Measurements from ENCODE around the gene FGG. TPM values are rescaled to one million over a fixed set of nuclear protein-coding genes. Genes with fewer than 3 reads are reported as not detected.

FGG gene
- total and polyA plus RNA-seq, 2 donors (not counting 3 experiments of a cell fraction or from before 2014, with no cell fraction given) = not detected

DNA sequence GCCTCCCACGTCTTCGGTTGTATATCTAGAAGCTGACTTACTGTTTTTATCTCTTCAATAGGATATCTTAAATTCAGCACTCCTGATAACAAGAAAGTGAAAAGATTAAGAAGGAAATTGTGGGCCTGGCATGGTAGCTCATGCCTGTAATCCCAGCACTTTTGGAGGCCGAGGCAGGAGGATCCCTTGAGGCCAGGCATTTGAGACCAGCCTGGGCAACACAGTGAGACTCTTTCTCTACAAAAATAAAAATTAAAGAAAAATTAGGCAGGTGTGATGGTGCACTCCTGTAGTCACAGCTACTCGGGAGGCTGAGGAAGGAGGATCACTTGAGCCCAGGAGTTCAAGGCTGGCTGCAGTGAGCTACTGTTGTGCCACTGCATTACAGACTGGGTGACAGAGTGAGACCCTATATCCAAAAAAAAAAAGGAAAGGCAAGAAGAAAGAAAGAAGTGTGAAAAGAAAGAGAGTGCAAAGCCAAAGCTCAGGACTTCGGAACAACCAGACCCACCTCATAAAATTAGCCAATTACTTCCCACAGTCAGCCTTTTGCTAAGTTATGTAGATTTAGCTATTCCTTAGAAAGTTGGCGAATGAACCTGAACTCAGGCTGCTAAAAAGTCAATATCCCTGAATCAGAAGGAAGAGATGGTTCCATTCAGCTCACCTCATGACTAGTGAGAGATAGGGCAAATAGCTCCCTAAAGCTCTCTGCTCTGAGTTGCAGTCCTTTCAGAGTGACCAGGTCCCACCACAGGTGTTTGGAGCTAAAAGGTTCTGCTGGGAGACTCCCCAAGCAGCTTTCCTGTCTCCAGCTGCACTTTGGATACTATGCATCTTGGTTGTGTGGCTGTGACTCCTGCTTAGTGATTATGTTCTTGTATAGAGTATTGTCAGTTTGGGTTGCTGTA, 9.2 kb downstream of the FGG start:
- Histone ChIP-seq H3K9ac (replicated peaks; ENCODE audit: extremely low read depth, insufficient read depth, low read length) (no peak overlapping the region), H3K27ac (ENCODE audit: insufficient read depth, low read depth, low read length) (no peak overlapping the region), H4K20me1 (replicated peaks; ENCODE audit: control insufficient read depth, extremely low read depth, insufficient read depth, low read length) (no peaks in the 10 kb centered on the region), H3K9me3 (replicated peaks; ENCODE audit: control insufficient read depth, insufficient read depth, low read length) (no peaks in the 10 kb centered on the region), H2AFZ (ENCODE audit: low read depth, low read length) (no peak overlapping the region), H3K27me3 (ENCODE audit: control insufficient read depth in 2 of 2, insufficient read depth in 2 of 2, low read length in 2 of 2) (no peaks in the 10 kb centered on the region), H3K9me1 (replicated peaks; ENCODE audit: control insufficient read depth, extremely low read depth, insufficient read depth, low read length) (no peaks in the 10 kb centered on the region), H3K4me1 (ENCODE audit: control insufficient read depth, extremely low read depth, insufficient read depth, low read length) (no peaks in the 10 kb centered on the region), H3K4me2 (ENCODE audit: insufficient read depth, low read length) (no peak overlapping the region), H3K4me3 (replicated peaks in 1 of 3; ENCODE audit: insufficient read depth in 1 of 3, low read depth in 1 of 3, low read length in 3 of 3) (no peak overlapping the region), H3K79me2 (ENCODE audit: control insufficient read depth, insufficient read depth, low read length) (no peaks in the 10 kb centered on the region), H3K36me3 (ENCODE audit: control insufficient read depth in 2 of 2, extremely low read depth in 1 of 2, insufficient read depth in 2 of 2, low read length in 2 of 2) (no peaks in the 10 kb centered on the region)
- no TSS peak for BruUV-seq (replicated peaks)
- ChIA-PET CTCF (interaction anchor here (0.8 to 2.7 kb wide), 6 partner anchors 9 to 84 kb away, joined by 3 to 10 read pairs (median 4); no protein-coding TSS in a partner anchor), POLR2A (no interaction called here)
- intact Hi-C loops (cut with micrococcal nuclease) = no loop called here
- TF ChIP-seq, protein P1, sequence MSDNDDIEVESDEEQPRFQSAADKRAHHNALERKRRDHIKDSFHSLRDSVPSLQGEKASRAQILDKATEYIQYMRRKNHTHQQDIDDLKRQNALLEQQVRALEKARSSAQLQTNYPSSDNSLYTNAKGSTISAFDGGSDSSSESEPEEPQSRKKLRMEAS (IDR thresholded peaks at IDR 0.05; ENCODE audit: insufficient read depth, insufficient read length) = no peak
- dilution Hi-C loops (cut with MboI; ENCODE audit: extremely low pct_ligation_motif_present, low sequenced_read_pairs) = no loop called here
- DNase-seq (ENCODE audit: low read depth, low spot score) (no peak), FAIRE-seq (no peak)

- ChIA-PET CTCF (interaction anchor here (0.9 to 2.7 kb wide), 2 partner anchors 9 to 16 kb away, joined by 3 to 10 read pairs; no protein-coding TSS in a partner anchor), POLR2A (no interaction called here)
- no peak for TF ChIP-seq EZH2 (IDR thresholded peaks at IDR 0.05; ENCODE audit: borderline replicate concordance, low read depth, low read length, severe bottlenecking)
- TF ChIP-seq GATA2 (IDR thresholded peaks at IDR 0.05; ENCODE audit: insufficient read depth, insufficient read length, low read depth, low read length) = no peak
- no peak for TF ChIP-seq FOS (IDR thresholded peaks at IDR 0.05; ENCODE audit: borderline replicate concordance, insufficient read depth, low read length)
- no peak for TF ChIP-seq MYC (IDR thresholded peaks at IDR 0.05; ENCODE audit: low read depth, low read length)
- TF ChIP-seq, protein P1 (IDR thresholded peaks at IDR 0.05; ENCODE audit: insufficient read depth, insufficient read length) = no peak
- no peak for TF ChIP-seq POLR2A (IDR thresholded peaks at IDR 0.05; ENCODE audit: low read depth, low read length)
- no peak for TF ChIP-seq JUN (IDR thresholded peaks at IDR 0.05; ENCODE audit: borderline replicate concordance, insufficient read depth, insufficient read length, low read depth)
- TF ChIP-seq POLR2AphosphoS5 (IDR thresholded peaks at IDR 0.05; ENCODE audit: insufficient read depth, low read depth, low read length) = no peak
- TF ChIP-seq, protein P2, sequence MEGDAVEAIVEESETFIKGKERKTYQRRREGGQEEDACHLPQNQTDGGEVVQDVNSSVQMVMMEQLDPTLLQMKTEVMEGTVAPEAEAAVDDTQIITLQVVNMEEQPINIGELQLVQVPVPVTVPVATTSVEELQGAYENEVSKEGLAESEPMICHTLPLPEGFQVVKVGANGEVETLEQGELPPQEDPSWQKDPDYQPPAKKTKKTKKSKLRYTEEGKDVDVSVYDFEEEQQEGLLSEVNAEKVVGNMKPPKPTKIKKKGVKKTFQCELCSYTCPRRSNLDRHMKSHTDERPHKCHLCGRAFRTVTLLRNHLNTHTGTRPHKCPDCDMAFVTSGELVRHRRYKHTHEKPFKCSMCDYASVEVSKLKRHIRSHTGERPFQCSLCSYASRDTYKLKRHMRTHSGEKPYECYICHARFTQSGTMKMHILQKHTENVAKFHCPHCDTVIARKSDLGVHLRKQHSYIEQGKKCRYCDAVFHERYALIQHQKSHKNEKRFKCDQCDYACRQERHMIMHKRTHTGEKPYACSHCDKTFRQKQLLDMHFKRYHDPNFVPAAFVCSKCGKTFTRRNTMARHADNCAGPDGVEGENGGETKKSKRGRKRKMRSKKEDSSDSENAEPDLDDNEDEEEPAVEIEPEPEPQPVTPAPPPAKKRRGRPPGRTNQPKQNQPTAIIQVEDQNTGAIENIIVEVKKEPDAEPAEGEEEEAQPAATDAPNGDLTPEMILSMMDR (IDR thresholded peaks at IDR 0.05; ENCODE audit: extremely low read depth in 1 of 2, insufficient read depth in 1 of 2, low read depth in 1 of 2, low read length in 2 of 2) = no peak
- DNase-seq (ENCODE audit: low read depth, low spot score) = no peak
- no peak for FAIRE-seq
- intact Hi-C loops (cut with micrococcal nuclease) = no loop called here
- H3K4me1 ChIP-seq (ENCODE audit: control insufficient read depth, extremely low read depth, insufficient read depth, low read length) = no peaks in the 10 kb centered on the region
- no peak overlapping the region for H3K4me2 ChIP-seq (ENCODE audit: insufficient read depth, low read length)
- no peaks in the 10 kb centered on the region for H3K27me3 ChIP-seq (ENCODE audit: control insufficient read depth in 2 of 2, insufficient read depth in 2 of 2, low read length in 2 of 2)
- no peaks in the 10 kb centered on the region for H3K79me2 ChIP-seq (ENCODE audit: control insufficient read depth, insufficient read depth, low read length)
- H3K9ac ChIP-seq (replicated peaks; ENCODE audit: extremely low read depth, insufficient read depth, low read length) = no peak overlapping the region
- BruUV-seq (replicated peaks) = no TSS peak
- dilution Hi-C loops (cut with MboI; ENCODE audit: extremely low pct_ligation_motif_present, low sequenced_read_pairs) = no loop called here
- no peaks in the 10 kb centered on the region for H3K9me1 ChIP-seq (replicated peaks; ENCODE audit: control insufficient read depth, extremely low read depth, insufficient read depth, low read length)
- no peak overlapping the region for H3K27ac ChIP-seq (ENCODE audit: insufficient read depth, low read depth, low read length)
- H3K36me3 ChIP-seq (ENCODE audit: control insufficient read depth in 2 of 2, extremely low read depth in 1 of 2, insufficient read depth in 2 of 2, low read length in 2 of 2) = no peaks in the 10 kb centered on the region
- no peaks in the 10 kb centered on the region for H3K9me3 ChIP-seq (replicated peaks; ENCODE audit: control insufficient read depth, insufficient read depth, low read length)
- no peak overlapping the region for H2AFZ ChIP-seq (ENCODE audit: low read depth, low read length)
- no peaks in the 10 kb centered on the region for H4K20me1 ChIP-seq (replicated peaks; ENCODE audit: control insufficient read depth, extremely low read depth, insufficient read depth, low read length)
- H3K4me3 ChIP-seq (replicated peaks in 1 of 3; ENCODE audit: insufficient read depth in 1 of 3, low read depth in 1 of 3, low read length in 3 of 3) = no peak overlapping the region
Measured at GRCh38 chr4:154602404-154603020, 9.9 kb downstream of the FGG start.
